ENCODE results near the gene SPTBN4. TPM values are rescaled to one million over a fixed set of nuclear protein-coding genes. Genes with fewer than 3 reads are reported as not detected.

Gene SPTBN4
- polyA plus RNA-seq, 1 of the 3 experiments (the other 2 are of a cell fraction) = 3.1 TPM

DNA sequence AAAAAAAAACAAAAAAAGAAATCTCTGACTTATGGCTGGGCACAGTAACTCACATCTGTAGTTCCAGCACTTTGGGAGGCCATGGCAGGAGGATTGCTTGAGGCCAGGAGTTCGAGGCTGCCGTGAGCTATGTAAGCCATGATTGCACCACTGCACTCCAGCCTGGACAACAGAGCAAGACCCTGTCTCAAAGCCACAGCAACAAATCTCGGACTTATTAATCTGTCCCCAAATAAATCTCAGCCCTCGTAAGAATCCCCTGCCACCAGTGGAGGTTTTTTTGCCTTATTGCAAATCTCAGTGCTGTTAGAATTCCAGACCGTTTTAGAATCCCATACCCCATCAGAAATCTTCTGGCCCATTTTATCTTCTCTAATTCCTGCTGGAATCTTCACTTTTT, 114.7 kb downstream of the SPTBN4 start:
- Histone ChIP-seq H2AFZ (ENCODE audit: low read depth) (no peak overlapping the region), H3K27me3 (ENCODE audit: insufficient read depth) (no peaks in the 10 kb centered on the region), H4K20me1 (ENCODE audit: insufficient read depth) (no peaks in the 10 kb centered on the region), H3K4me2 (no peak overlapping the region), H3K27ac (ENCODE audit: low read depth in 2 of 2, low read length in 1 of 2) (no peak overlapping the region), H3K36me3 (replicated peaks in 1 of 2; ENCODE audit: control insufficient read depth in 1 of 2, insufficient read depth in 2 of 2, low read length in 1 of 2) (peaks cover 5 to 21% of the 10 kb centered on the region in 2 experiments), H3K4me1 (ENCODE audit: control insufficient read depth in 1 of 2, insufficient read depth in 2 of 2, low read depth in 1 of 2, low read length in 1 of 2) (peaks cover 4 to 7% of the 10 kb centered on the region in 2 experiments; a peak in 2 of 4 replicates), H3K9ac (no peak overlapping the region), H3K9me2 (no peaks in the 10 kb centered on the region), H3K9me3 (no peaks in the 10 kb centered on the region), H3F3A (replicated peaks; ENCODE audit: insufficient read depth) (peaks cover 9% of the 10 kb centered on the region), H3K4me3 (ENCODE audit: low read depth in 2 of 2, low read length in 1 of 2) (no peak overlapping the region), H3K79me2 (ENCODE audit: insufficient read depth) (no peaks in the 10 kb centered on the region)
- CTCF ChIA-PET = no interaction called here
- 97% methylated on average over 5 of the region's 5 CpGs for WGBS (ENCODE audit: low lambda C conversion rate)
- TF ChIP-seq, protein P1, sequence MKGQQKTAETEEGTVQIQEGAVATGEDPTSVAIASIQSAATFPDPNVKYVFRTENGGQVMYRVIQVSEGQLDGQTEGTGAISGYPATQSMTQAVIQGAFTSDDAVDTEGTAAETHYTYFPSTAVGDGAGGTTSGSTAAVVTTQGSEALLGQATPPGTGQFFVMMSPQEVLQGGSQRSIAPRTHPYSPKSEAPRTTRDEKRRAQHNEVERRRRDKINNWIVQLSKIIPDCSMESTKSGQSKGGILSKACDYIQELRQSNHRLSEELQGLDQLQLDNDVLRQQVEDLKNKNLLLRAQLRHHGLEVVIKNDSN (IDR thresholded peaks at IDR 0.05; ENCODE audit: borderline replicate concordance, low read depth) = no peak
- no peak for TF ChIP-seq NRF1 (IDR thresholded peaks at IDR 0.05; ENCODE audit: low read depth, low read length)
- TF ChIP-seq SMC3 (IDR thresholded peaks at IDR 0.05; ENCODE audit: low read depth, low read length) = no peak
- no peak for TF ChIP-seq NFIC (IDR thresholded peaks at IDR 0.05; ENCODE audit: borderline replicate concordance)
- TF ChIP-seq, protein P2, sequence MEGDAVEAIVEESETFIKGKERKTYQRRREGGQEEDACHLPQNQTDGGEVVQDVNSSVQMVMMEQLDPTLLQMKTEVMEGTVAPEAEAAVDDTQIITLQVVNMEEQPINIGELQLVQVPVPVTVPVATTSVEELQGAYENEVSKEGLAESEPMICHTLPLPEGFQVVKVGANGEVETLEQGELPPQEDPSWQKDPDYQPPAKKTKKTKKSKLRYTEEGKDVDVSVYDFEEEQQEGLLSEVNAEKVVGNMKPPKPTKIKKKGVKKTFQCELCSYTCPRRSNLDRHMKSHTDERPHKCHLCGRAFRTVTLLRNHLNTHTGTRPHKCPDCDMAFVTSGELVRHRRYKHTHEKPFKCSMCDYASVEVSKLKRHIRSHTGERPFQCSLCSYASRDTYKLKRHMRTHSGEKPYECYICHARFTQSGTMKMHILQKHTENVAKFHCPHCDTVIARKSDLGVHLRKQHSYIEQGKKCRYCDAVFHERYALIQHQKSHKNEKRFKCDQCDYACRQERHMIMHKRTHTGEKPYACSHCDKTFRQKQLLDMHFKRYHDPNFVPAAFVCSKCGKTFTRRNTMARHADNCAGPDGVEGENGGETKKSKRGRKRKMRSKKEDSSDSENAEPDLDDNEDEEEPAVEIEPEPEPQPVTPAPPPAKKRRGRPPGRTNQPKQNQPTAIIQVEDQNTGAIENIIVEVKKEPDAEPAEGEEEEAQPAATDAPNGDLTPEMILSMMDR (IDR thresholded peaks at IDR 0.05) = no peak
- TF ChIP-seq GABPA (IDR thresholded peaks at IDR 0.05; ENCODE audit: low read depth) = no peak
- TF ChIP-seq FOXJ3 (CRISPR knock-in tag; IDR thresholded peaks at IDR 0.05) = no peak
- TF ChIP-seq TCF12 (IDR thresholded peaks at IDR 0.05) = no peak
- no peak for TF ChIP-seq JUND (IDR thresholded peaks at IDR 0.05)
- TF ChIP-seq, protein P3, sequence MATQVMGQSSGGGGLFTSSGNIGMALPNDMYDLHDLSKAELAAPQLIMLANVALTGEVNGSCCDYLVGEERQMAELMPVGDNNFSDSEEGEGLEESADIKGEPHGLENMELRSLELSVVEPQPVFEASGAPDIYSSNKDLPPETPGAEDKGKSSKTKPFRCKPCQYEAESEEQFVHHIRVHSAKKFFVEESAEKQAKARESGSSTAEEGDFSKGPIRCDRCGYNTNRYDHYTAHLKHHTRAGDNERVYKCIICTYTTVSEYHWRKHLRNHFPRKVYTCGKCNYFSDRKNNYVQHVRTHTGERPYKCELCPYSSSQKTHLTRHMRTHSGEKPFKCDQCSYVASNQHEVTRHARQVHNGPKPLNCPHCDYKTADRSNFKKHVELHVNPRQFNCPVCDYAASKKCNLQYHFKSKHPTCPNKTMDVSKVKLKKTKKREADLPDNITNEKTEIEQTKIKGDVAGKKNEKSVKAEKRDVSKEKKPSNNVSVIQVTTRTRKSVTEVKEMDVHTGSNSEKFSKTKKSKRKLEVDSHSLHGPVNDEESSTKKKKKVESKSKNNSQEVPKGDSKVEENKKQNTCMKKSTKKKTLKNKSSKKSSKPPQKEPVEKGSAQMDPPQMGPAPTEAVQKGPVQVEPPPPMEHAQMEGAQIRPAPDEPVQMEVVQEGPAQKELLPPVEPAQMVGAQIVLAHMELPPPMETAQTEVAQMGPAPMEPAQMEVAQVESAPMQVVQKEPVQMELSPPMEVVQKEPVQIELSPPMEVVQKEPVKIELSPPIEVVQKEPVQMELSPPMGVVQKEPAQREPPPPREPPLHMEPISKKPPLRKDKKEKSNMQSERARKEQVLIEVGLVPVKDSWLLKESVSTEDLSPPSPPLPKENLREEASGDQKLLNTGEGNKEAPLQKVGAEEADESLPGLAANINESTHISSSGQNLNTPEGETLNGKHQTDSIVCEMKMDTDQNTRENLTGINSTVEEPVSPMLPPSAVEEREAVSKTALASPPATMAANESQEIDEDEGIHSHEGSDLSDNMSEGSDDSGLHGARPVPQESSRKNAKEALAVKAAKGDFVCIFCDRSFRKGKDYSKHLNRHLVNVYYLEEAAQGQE (IDR thresholded peaks at IDR 0.05; ENCODE audit: low read depth, low read length) = no peak
- POLR2A ChIA-PET = no interaction called here
- DNase-seq = no peak

DNA sequence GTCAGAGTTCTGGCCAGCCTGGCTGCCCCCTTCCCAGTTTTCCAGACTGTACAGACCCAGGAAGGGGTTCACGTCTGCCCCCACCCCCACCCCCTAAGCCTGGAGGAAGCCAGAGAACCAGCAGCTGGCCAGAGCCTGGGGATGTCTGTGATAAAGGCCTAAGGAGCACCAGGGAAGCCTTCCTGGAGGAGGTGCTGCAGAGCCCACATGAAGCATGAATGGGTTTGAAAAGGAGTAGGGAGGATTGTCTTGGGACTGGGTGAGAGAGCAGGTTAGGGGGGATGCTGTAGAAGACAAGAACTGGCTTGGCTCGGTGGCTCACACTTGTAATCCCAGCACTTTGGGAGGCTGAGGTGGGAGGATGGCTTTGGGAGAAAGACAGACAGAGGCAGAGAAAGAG, 115.7 kb downstream of the SPTBN4 start:
- H3K79me2 ChIP-seq (ENCODE audit: insufficient read depth) = no peaks in the 10 kb centered on the region
- POLR2A ChIA-PET = no interaction called here
- no peak for TF ChIP-seq FOXJ3 (CRISPR knock-in tag; IDR thresholded peaks at IDR 0.05)
- TF ChIP-seq, protein P4, sequence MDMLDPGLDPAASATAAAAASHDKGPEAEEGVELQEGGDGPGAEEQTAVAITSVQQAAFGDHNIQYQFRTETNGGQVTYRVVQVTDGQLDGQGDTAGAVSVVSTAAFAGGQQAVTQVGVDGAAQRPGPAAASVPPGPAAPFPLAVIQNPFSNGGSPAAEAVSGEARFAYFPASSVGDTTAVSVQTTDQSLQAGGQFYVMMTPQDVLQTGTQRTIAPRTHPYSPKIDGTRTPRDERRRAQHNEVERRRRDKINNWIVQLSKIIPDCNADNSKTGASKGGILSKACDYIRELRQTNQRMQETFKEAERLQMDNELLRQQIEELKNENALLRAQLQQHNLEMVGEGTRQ (IDR thresholded peaks at IDR 0.05; ENCODE audit: borderline replicate concordance, low read depth, low read length) = no peak
- no peak overlapping the region for H2AFZ ChIP-seq (ENCODE audit: low read depth)
- H3K9me2 ChIP-seq = no peaks in the 10 kb centered on the region
- H3K9me3 ChIP-seq = no peaks in the 10 kb centered on the region
- no peak overlapping the region for H3K9ac ChIP-seq
- no peak overlapping the region for H3K4me2 ChIP-seq
- H4K20me1 ChIP-seq (ENCODE audit: insufficient read depth) = no peaks in the 10 kb centered on the region
- H3K27ac ChIP-seq (ENCODE audit: low read depth in 2 of 2, low read length in 1 of 2) = no peak overlapping the region
- WGBS (ENCODE audit: low lambda C conversion rate) = 94% methylated on average over 1 of the region's 2 CpGs
- H3F3A ChIP-seq (replicated peaks; ENCODE audit: insufficient read depth) = peaks cover 8% of the 10 kb centered on the region
- peaks cover 5 to 29% of the 10 kb centered on the region in 2 experiments for H3K36me3 ChIP-seq (replicated peaks in 1 of 2; ENCODE audit: control insufficient read depth in 1 of 2, insufficient read depth in 2 of 2, low read length in 1 of 2)
- no peaks in the 10 kb centered on the region for H3K27me3 ChIP-seq (ENCODE audit: insufficient read depth)
- no peak for DNase-seq
- peaks cover 4 to 5% of the 10 kb centered on the region in 2 experiments; a peak in 2 of 4 replicates for H3K4me1 ChIP-seq (ENCODE audit: control insufficient read depth in 1 of 2, insufficient read depth in 2 of 2, low read depth in 1 of 2, low read length in 1 of 2)
- CTCF ChIA-PET = interaction anchor here (0.7 kb wide), 1 partner anchor 52 kb away, joined by 3 read pairs; no protein-coding TSS in a partner anchor
- H3K4me3 ChIP-seq (ENCODE audit: low read depth in 2 of 2, low read length in 1 of 2) = no peak overlapping the region
